A549 (cell line): ENCODE measurements around the gene RYR3. TPM values are rescaled to one million over a fixed set of nuclear protein-coding genes. Genes with fewer than 3 reads are reported as not detected.

Source experiments
- ATAC-seq, 2 experiments: fragments of 200-7000 bp in 1 of 2; fragments of >200 bp in 1 of 2; cut with Nextera tagmentation in 1 of 2; cut with Tn5 transposase in 1 of 2; 3 replicates each; pipeline versions ENCODE4 v1.8.0 to v1.9.1; 2018 to 2020; ENCODE audit warnings: mild to moderate bottlenecking in 1 of 2, moderate library complexity in 1 of 2
- CTCF ChIA-PET: fragments of 300-600 bp; sonication (Branson Sonifier 250); formaldehyde crosslinking; extraction: SDS; loops from one replicate; lab custom pipeline; 2021; ENCODE audit warnings: antibody characterized with exemption, inconsistent platforms; lab: Yijun Ruan, JAX
- POLR2A ChIA-PET: fragments of 350-600 bp; formaldehyde crosslinking; extraction: SDS; loops from one replicate; lab custom pipeline; 2021; ENCODE audit warnings: antibody characterized with exemption, inconsistent platforms; lab: Yijun Ruan, JAX
- DNase-seq, 2 experiments: peaks; one replicate each; pipeline versions ENCODE4 v3.0.0 to v3.0.0-alpha.2; 2011 to 2016; ENCODE audit warnings: low read depth in 1 of 2, low spot score in 1 of 2
- FAIRE-seq: peaks from 2 replicates; lab custom pipeline; 2011; peaks lifted over from hg19 to GRCh38; lab: Jason Lieb, UNC
- H3K27ac ChIP-seq, 2 experiments: fragments of >200 bp; sonication (Bioruptor Twin); formaldehyde crosslinking; 3 replicates each; pipeline ENCODE4 v1.5.1; 2016 to 2017
- H3K4me1 ChIP-seq: fragments of >200 bp; sonication (Bioruptor Twin); formaldehyde crosslinking; 3 replicates; pipeline ENCODE4 v1.6.1; 2016
- H3K4me2 ChIP-seq: fragments of >200 bp; sonication (Bioruptor Twin); formaldehyde crosslinking; 3 replicates; pipeline ENCODE4 v1.6.1; 2016
- H3K4me3 ChIP-seq: fragments of >200 bp; sonication (Bioruptor Twin); formaldehyde crosslinking; 3 replicates; pipeline ENCODE4 v1.5.1; 2016
- H3K9me3 ChIP-seq: fragments of >200 bp; sonication (Bioruptor Twin); formaldehyde crosslinking; 3 replicates; pipeline ENCODE4 v1.6.1; 2016
- CBX2 ChIP-seq: fragments of 200-600 bp; sonication (generic); IDR thresholded peaks from 2 replicates; pipeline ENCODE4 v1.6.1; 2016; ENCODE audit warnings: low read depth, mild to moderate bottlenecking, borderline replicate concordance
- CHD4 ChIP-seq: fragments of 200-600 bp; sonication (generic); IDR thresholded peaks from 2 replicates; pipeline ENCODE4 v1.6.1; 2016; ENCODE audit warnings: antibody characterized with exemption, mild to moderate bottlenecking, borderline replicate concordance
- HDAC2 ChIP-seq: fragments of 200-600 bp; sonication (generic); IDR thresholded peaks from 2 replicates; pipeline ENCODE4 v1.6.1; 2016
- KDM1A ChIP-seq: fragments of 200-600 bp; sonication (generic); IDR thresholded peaks from 2 replicates; pipeline ENCODE4 v1.6.1; 2016; ENCODE audit warnings: low read depth, mild to moderate bottlenecking
- RARB ChIP-seq: fragments of 250-450 bp; sonication (Bioruptor Pico); IDR thresholded peaks from 2 replicates; pipeline ENCODE4 v1.8.0; 2021; ENCODE audit warnings: mild to moderate bottlenecking, moderate library complexity
- TFCP2L1 ChIP-seq: fragments of 250-450 bp; sonication (Bioruptor Pico); IDR thresholded peaks from 2 replicates; pipeline ENCODE4 v1.5.0; 2021; ENCODE audit warnings: mild to moderate bottlenecking
- ZC3H11A ChIP-seq: fragments of 450-650 bp; IDR thresholded peaks from 2 replicates; pipeline ENCODE4 v1.6.1; 2014; ENCODE audit warnings: antibody characterized with exemption, mild to moderate bottlenecking
- ZNF302 ChIP-seq: fragments of 250-450 bp; sonication (Bioruptor Pico); IDR thresholded peaks from 2 replicates; pipeline ENCODE4 v1.9.0; 2021; ENCODE audit warnings: inconsistent platforms, mild to moderate bottlenecking, moderate library complexity
- WGBS: methylation state at CpG from one replicate; pipeline ENCODE4 v1.1.6; 2017; ENCODE audit errors: missing lambda C conversion rate; 5-methylcytosine and 5-hydroxymethylcytosine counted together
- polyA plus RNA-seq, 4 experiments: library from polyadenylated mRNA; depleted of rRNA in 3 of 4; stranded (reverse); fragments of >200 nt; fragmentation: RNase III in 1 of 4; extraction: RNeasy Plus Mini Kit Qiagen cat#74134 plus additional on column Dnase treatment in 1 of 4; gene quantifications; 2 replicates in 3 of 4; 3 replicates in 1 of 4; pipeline ENCODE4 v1.2.3, GENCODE V29; 2011 to 2017
- TF ChIP-seq, protein P1 (sequence below): fragments of 150-350 bp; IDR thresholded peaks from 2 replicates; pipeline ENCODE4 v1.6.1; 2014; ENCODE audit warnings: low read depth, mild to moderate bottlenecking, low read length
- TF ChIP-seq, protein P2 (sequence below): fragments of >200 bp; sonication (Bioruptor Twin); formaldehyde crosslinking; IDR thresholded peaks from 3 replicates; pipeline ENCODE4 v1.6.1; 2016
- TF ChIP-seq, protein P3 (sequence below): fragments of >200 bp; sonication (Bioruptor Twin); formaldehyde crosslinking; IDR thresholded peaks from 3 replicates; pipeline ENCODE4 v1.5.1; 2016
- TF ChIP-seq, protein P4 (sequence below): fragments of 250-450 bp; sonication (Bioruptor Pico); IDR thresholded peaks from 2 replicates; pipeline ENCODE4 v1.5.0; 2021; ENCODE audit warnings: mild to moderate bottlenecking, moderate library complexity, borderline replicate concordance
- TF ChIP-seq, protein P5 (sequence below): fragments of 200-600 bp; sonication (generic); IDR thresholded peaks from 2 replicates; pipeline ENCODE4 v1.6.1; 2016; ENCODE audit warnings: antibody characterized with exemption, mild to moderate bottlenecking, moderate library complexity

The RYR3 gene
- polyA plus RNA-seq, 2 of the 4 experiments (the other 2 are of a cell fraction) = 0.03 TPM; not detected in 1

DNA sequence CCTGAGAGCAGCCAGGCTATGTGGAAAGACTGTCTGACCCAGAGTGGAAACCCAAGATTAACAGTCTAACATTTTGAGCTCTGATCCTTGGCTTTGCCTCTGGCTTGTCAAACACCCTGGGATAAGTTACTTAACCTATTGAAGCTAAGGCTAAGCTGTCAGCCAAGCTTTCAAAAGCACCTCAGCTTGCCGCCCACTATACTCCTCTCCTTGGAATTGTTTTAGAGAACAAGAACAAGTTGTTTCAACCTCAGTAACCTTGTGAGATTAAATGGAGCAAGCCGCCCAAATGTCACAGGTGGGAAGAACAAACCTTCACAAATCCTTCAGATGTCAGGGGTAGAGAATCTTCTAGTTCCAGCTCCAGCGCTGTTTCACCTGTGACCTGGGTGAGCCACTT is 235.1 kb downstream of the RYR3 start:
- TF ChIP-seq HDAC2 (no peak), KDM1A (no peak), CHD4 (no peak), ZC3H11A (no peak), RARB (CRISPR knock-in tag) (no peak), ZNF302 (no peak), TFCP2L1 (no peak)
- TF ChIP-seq, protein P1, sequence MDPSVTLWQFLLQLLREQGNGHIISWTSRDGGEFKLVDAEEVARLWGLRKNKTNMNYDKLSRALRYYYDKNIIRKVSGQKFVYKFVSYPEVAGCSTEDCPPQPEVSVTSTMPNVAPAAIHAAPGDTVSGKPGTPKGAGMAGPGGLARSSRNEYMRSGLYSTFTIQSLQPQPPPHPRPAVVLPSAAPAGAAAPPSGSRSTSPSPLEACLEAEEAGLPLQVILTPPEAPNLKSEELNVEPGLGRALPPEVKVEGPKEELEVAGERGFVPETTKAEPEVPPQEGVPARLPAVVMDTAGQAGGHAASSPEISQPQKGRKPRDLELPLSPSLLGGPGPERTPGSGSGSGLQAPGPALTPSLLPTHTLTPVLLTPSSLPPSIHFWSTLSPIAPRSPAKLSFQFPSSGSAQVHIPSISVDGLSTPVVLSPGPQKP = no peak
- TF ChIP-seq, protein P2, sequence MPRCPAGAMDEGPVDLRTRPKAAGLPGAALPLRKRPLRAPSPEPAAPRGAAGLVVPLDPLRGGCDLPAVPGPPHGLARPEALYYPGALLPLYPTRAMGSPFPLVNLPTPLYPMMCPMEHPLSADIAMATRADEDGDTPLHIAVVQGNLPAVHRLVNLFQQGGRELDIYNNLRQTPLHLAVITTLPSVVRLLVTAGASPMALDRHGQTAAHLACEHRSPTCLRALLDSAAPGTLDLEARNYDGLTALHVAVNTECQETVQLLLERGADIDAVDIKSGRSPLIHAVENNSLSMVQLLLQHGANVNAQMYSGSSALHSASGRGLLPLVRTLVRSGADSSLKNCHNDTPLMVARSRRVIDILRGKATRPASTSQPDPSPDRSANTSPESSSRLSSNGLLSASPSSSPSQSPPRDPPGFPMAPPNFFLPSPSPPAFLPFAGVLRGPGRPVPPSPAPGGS = no peak
- TF ChIP-seq, protein P3, sequence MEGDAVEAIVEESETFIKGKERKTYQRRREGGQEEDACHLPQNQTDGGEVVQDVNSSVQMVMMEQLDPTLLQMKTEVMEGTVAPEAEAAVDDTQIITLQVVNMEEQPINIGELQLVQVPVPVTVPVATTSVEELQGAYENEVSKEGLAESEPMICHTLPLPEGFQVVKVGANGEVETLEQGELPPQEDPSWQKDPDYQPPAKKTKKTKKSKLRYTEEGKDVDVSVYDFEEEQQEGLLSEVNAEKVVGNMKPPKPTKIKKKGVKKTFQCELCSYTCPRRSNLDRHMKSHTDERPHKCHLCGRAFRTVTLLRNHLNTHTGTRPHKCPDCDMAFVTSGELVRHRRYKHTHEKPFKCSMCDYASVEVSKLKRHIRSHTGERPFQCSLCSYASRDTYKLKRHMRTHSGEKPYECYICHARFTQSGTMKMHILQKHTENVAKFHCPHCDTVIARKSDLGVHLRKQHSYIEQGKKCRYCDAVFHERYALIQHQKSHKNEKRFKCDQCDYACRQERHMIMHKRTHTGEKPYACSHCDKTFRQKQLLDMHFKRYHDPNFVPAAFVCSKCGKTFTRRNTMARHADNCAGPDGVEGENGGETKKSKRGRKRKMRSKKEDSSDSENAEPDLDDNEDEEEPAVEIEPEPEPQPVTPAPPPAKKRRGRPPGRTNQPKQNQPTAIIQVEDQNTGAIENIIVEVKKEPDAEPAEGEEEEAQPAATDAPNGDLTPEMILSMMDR = no peak
- TF ChIP-seq, protein P4, sequence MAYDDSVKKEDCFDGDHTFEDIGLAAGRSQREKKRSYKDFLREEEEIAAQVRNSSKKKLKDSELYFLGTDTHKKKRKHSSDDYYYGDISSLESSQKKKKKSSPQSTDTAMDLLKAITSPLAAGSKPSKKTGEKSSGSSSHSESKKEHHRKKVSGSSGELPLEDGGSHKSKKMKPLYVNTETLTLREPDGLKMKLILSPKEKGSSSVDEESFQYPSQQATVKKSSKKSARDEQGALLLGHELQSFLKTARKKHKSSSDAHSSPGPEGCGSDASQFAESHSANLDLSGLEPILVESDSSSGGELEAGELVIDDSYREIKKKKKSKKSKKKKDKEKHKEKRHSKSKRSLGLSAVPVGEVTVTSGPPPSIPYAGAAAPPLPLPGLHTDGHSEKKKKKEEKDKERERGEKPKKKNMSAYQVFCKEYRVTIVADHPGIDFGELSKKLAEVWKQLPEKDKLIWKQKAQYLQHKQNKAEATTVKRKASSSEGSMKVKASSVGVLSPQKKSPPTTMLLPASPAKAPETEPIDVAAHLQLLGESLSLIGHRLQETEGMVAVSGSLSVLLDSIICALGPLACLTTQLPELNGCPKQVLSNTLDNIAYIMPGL (CRISPR knock-in tag) = no peak
- 9% methylated on average over 3 of the region's 3 CpGs for WGBS
- ChIA-PET POLR2A (no interaction called here), CTCF (interaction anchor here (1.7 kb wide), 1 partner anchor 155 kb away, joined by 4 read pairs; no protein-coding TSS in a partner anchor)
- DNase-seq (no peak), ATAC-seq (no peak), FAIRE-seq (no peak)
- H3K4me1 ChIP-seq = no peaks in the 10 kb centered on the region
- H3K4me2 ChIP-seq = no peak overlapping the region
- peaks cover 12% of the 10 kb centered on the region; the same call in 2 of the 3 replicates for H3K9me3 ChIP-seq
- H3K27ac ChIP-seq = no peak overlapping the region
- H3K4me3 ChIP-seq = no peak overlapping the region

DNA sequence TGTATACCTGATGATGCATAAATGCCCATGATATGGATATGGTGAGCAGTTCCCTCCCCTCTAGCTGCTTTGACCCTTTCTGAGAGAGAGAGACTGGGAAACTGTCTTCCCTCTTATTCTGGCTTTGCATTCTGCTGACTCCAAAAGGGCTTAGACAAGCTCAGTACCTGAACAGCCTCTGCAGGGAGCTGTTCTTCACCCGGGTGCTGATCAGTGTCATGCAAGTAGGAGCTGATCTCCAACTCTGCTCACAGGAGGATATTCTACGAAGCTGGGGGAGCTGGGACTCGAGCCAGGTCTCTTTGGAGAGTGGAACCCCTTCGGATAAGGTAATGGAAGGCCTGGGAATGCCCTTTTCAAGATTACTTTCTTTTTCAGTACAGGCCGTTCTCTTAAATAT is 237.1 kb downstream of the RYR3 start:
- ChIA-PET POLR2A (no interaction called here), CTCF (interaction anchor here (0.6 to 2.0 kb wide), 6 partner anchors 7 to 153 kb away, joined by 3 to 4 read pairs (median 4); no protein-coding TSS in a partner anchor)
- no peak for FAIRE-seq
- peak in 1 of 2 experiments; percentile 22 for DNase-seq
- H3K9me3 ChIP-seq = peaks cover 18% of the 10 kb centered on the region; the same call in 2 of the 3 replicates
- no peak overlapping the region for H3K4me2 ChIP-seq
- WGBS = 3% methylated on average over 5 of the region's 5 CpGs
- H3K4me1 ChIP-seq = no peaks in the 10 kb centered on the region
- H3K27ac ChIP-seq = no peak overlapping the region
- peak; percentile 43 to 74; a peak in 1 of 6 replicates for ATAC-seq
- no peak for TF ChIP-seq CHD4
- TF ChIP-seq HDAC2 = no peak
- no peak for TF ChIP-seq CBX2
- TF ChIP-seq, protein P5, sequence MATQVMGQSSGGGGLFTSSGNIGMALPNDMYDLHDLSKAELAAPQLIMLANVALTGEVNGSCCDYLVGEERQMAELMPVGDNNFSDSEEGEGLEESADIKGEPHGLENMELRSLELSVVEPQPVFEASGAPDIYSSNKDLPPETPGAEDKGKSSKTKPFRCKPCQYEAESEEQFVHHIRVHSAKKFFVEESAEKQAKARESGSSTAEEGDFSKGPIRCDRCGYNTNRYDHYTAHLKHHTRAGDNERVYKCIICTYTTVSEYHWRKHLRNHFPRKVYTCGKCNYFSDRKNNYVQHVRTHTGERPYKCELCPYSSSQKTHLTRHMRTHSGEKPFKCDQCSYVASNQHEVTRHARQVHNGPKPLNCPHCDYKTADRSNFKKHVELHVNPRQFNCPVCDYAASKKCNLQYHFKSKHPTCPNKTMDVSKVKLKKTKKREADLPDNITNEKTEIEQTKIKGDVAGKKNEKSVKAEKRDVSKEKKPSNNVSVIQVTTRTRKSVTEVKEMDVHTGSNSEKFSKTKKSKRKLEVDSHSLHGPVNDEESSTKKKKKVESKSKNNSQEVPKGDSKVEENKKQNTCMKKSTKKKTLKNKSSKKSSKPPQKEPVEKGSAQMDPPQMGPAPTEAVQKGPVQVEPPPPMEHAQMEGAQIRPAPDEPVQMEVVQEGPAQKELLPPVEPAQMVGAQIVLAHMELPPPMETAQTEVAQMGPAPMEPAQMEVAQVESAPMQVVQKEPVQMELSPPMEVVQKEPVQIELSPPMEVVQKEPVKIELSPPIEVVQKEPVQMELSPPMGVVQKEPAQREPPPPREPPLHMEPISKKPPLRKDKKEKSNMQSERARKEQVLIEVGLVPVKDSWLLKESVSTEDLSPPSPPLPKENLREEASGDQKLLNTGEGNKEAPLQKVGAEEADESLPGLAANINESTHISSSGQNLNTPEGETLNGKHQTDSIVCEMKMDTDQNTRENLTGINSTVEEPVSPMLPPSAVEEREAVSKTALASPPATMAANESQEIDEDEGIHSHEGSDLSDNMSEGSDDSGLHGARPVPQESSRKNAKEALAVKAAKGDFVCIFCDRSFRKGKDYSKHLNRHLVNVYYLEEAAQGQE = peak; percentile 81
- no peak overlapping the region for H3K4me3 ChIP-seq
